Bronchial epithelial cell (primary cell): ENCODE data around the gene STK31. TPM values are rescaled to one million over a fixed set of nuclear protein-coding genes. Genes with fewer than 3 reads are reported as not detected.
"Not testable (repeated sequence)": the region's sequence is repeated elsewhere in the genome, so short reads cannot be mapped to it uniquely, and the experiment has no call there.

Source experiments
- DNase-seq: peaks from one replicate; pipeline ENCODE4 v3.0.0-alpha.2; 2010; ENCODE audit warnings: low read depth
- FAIRE-seq: peaks from 2 replicates; lab custom pipeline; 2011; peaks lifted over from hg19 to GRCh38; lab: Jason Lieb, UNC
- H3K27me3 ChIP-seq: 2 replicates; pipeline ENCODE4 v1.5.1; 2011; ENCODE audit warnings: low read length; ENCODE audit not compliant: control insufficient read depth, insufficient read depth
- H3K36me3 ChIP-seq: 2 replicates; pipeline ENCODE4 v1.5.1; 2011; ENCODE audit warnings: low read length; ENCODE audit not compliant: control insufficient read depth, insufficient read depth
- H3K4me3 ChIP-seq: 2 replicates; pipeline ENCODE4 v1.5.1; 2011; ENCODE audit warnings: mild to moderate bottlenecking, low read depth, low read length, control low read depth
- total RNA-seq: library from RNA; depleted of rRNA; stranded (reverse); fragments of >200 nt; gene quantifications from 2 replicates; pipeline ENCODE4 v1.2.1, GENCODE V29; 2014
- TF ChIP-seq, protein P1 (sequence below): IDR thresholded peaks from 2 replicates; pipeline ENCODE4 v1.5.1; 2011; ENCODE audit warnings: mild to moderate bottlenecking, moderate library complexity, low read length, control low read depth, inconsistent platforms; ENCODE audit not compliant: insufficient read depth, severe bottlenecking

STK31 gene
- total RNA-seq, 1 donor from 2014 or later = under 0.01 TPM

DNA sequence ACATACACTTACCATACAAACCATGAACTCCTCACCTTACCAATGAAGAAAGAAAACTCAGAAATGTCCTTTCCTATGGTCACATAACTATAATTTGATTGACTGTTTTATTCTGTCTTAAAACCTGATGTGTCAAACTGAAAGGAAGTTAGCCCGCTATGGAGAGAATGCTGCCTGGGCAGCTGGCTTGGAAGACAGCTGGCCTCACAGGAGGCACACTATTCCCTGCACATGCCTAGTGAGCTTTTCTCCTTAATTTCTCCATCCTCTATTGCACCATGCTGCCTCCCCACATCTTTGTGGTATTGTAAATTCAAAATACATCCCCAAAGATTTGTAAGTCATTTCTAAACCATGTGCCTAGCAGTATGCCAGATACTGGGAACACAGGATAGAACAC lies 163.3 kb downstream of the STK31 start:
- Histone ChIP-seq H3K27me3 (no peaks in the 10 kb centered on the region), H3K36me3 (no peaks in the 10 kb centered on the region), H3K4me3 (no peak overlapping the region)
- TF ChIP-seq, protein P1, sequence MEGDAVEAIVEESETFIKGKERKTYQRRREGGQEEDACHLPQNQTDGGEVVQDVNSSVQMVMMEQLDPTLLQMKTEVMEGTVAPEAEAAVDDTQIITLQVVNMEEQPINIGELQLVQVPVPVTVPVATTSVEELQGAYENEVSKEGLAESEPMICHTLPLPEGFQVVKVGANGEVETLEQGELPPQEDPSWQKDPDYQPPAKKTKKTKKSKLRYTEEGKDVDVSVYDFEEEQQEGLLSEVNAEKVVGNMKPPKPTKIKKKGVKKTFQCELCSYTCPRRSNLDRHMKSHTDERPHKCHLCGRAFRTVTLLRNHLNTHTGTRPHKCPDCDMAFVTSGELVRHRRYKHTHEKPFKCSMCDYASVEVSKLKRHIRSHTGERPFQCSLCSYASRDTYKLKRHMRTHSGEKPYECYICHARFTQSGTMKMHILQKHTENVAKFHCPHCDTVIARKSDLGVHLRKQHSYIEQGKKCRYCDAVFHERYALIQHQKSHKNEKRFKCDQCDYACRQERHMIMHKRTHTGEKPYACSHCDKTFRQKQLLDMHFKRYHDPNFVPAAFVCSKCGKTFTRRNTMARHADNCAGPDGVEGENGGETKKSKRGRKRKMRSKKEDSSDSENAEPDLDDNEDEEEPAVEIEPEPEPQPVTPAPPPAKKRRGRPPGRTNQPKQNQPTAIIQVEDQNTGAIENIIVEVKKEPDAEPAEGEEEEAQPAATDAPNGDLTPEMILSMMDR = no peak
- FAIRE-seq (no peak), DNase-seq (no peak)

DNA sequence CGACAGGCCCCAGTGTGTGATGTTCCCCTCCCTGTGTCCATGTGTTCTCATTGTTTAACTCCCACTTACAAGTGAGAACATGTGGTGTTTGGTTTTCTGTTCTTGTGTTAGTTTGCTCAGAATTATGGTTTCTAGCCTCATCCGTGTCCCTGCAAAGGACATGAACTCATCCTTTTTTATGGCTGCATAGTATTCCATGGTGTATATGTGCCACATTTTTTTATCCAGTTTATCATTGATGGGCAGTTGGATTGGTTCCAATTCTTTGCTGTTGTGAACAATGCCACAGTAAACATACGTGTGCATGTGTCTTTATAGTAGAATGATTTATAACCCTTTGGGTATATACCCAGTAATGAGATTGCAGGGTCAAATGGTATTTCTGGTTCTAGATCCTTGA lies 166.5 kb downstream of the STK31 start:
- H3K36me3 ChIP-seq, H3K27me3 ChIP-seq, FAIRE-seq, H3K4me3 ChIP-seq, DNase-seq: not testable (repeated sequence)

Other genes with a start within 250 kb of the STK31 start
- 4.6 and 12.4 TPM in 2 replicates for gene IGF2BP3, start 239.7 kb upstream of the STK31 start, total RNA-seq
- 21.3 and 28.4 TPM in 2 replicates for gene TRA2A, start 178.2 kb upstream of the STK31 start, total RNA-seq
- gene CCDC126, start 112.8 kb upstream of the STK31 start, total RNA-seq = 11.1 and 12.7 TPM in 2 replicates
- 2.6 and 5.0 TPM in 2 replicates for gene FAM221A, start 30.0 kb upstream of the STK31 start, total RNA-seq